Left lung (tissue), 10 donors: Measurements from ENCODE around the gene SLC24A3. TPM values are rescaled to one million over a fixed set of nuclear protein-coding genes. Genes with fewer than 3 reads are reported as not detected.
A peak's percentile ranks its signal among the peaks of the same experiment; 100 is the strongest.

ENCODE experiments used
- ATAC-seq: fragments of 200-7000 bp; cut with Tn5 transposase; one replicate; pipeline ENCODE4 v1.9.1; 2020; ENCODE audit warnings: moderate library complexity
- DNase-seq, 4 donors: peaks; one replicate each; pipeline ENCODE4 v3.0.0-alpha.2; 2013 to 2020
- H3K27ac ChIP-seq, 2 donors: fragments of 200-600 bp; sonication (generic) in 1 of 2; one replicate each; pipeline versions ENCODE4 v1.5.0 to v1.8.0; 2020 to 2021
- H3K27me3 ChIP-seq, 2 donors: fragments of 200-600 bp; sonication (generic) in 1 of 2; one replicate each; pipeline versions ENCODE4 v1.5.0 to v1.8.0; 2020 to 2021
- H3K36me3 ChIP-seq, 2 donors: fragments of 200-600 bp; sonication (generic) in 1 of 2; one replicate each; pipeline versions ENCODE4 v1.5.0 to v1.8.0; 2020 to 2021
- H3K4me1 ChIP-seq, 2 donors: fragments of 200-600 bp; one replicate each; pipeline ENCODE4 v1.8.0; 2021
- H3K4me3 ChIP-seq, 2 donors: fragments of 200-600 bp; sonication (generic) in 1 of 2; one replicate each; pipeline versions ENCODE4 v1.5.0 to v1.8.0; 2020 to 2021; ENCODE audit warnings: mild to moderate bottlenecking in 1 of 2
- H3K9me3 ChIP-seq, 2 donors: fragments of 200-600 bp; sonication (generic) in 1 of 2; one replicate each; pipeline versions ENCODE4 v1.5.0 to v1.8.0; 2020 to 2021
- CTCF ChIP-seq, 2 donors: fragments of 200-600 bp; sonication (generic) in 1 of 2; IDR thresholded peaks; one replicate each; pipeline versions ENCODE4 v1.5.0 to v1.8.0; 2021; ENCODE audit warnings: antibody characterized with exemption in 2 of 2
- intact Hi-C, 2 donors: fragments of 100-400 bp; cut with DNase I; formaldehyde crosslinking; loops; one replicate each; pipeline versions ENCODE4 v1.11.2 to v1.14.2; 2022
- polyA plus RNA-seq, 6 donors: library from polyadenylated mRNA; unstranded; fragments of 120-200 nt; gene quantifications; one replicate each; pipeline ENCODE4 v1.2.1, GENCODE V29; 2013; ENCODE audit not compliant: insufficient read length in 6 of 6
- total RNA-seq, 2 donors: library from RNA; stranded (reverse); fragmentation: NEBNext Ultra II Directional; extraction: Animal tissue kit (Norgen Biotek cat#: 25700); gene quantifications; one replicate each; pipeline ENCODE4 v1.2.1, GENCODE V29; 2021
- donor health status: DM: no; HTN: yes; CAD: no.
- donor health status: DM: no; HTN: no; CAD: no.

SLC24A3 gene
- total and polyA plus RNA-seq, 8 donors = 4.4 to 8.7 (median 6.6) TPM

- ATAC-seq (peak; percentile 7), DNase-seq (no peak)
- no peak for TF ChIP-seq CTCF (IDR thresholded peaks at IDR 0.05)
Observed at GRCh38 chr20:19406381-19406780, 193.9 kb downstream of the SLC24A3 start.

GRCh38 chr20:19407196-19407595 is 194.8 kb downstream of the SLC24A3 start:
- H3K4me1 ChIP-seq = no peaks in the 10 kb centered on the region
- intact Hi-C loops = no loop called here
- DNase-seq = no peak
- H3K27ac ChIP-seq = peak overlapping the region in 1 of 2 donors; percentile 14
- ATAC-seq = no peak
- H3K9me3 ChIP-seq = no peaks in the 10 kb centered on the region
- no peak overlapping the region for H3K4me3 ChIP-seq
- no peak for TF ChIP-seq CTCF (IDR thresholded peaks at IDR 0.05)
- no peaks in the 10 kb centered on the region for H3K36me3 ChIP-seq
- H3K27me3 ChIP-seq = no peaks in the 10 kb centered on the region

More at GRCh38 chr20:19406381-19406780, 193.9 kb downstream of the SLC24A3 start:
- Histone ChIP-seq H3K36me3 (no peaks in the 10 kb centered on the region), H3K4me3 (no peak overlapping the region), H3K4me1 (no peaks in the 10 kb centered on the region), H3K27me3 (no peaks in the 10 kb centered on the region), H3K9me3 (no peaks in the 10 kb centered on the region), H3K27ac (no peak overlapping the region)
- intact Hi-C loops = no loop called here

- Histone ChIP-seq H3K4me1 (no peaks in the 10 kb centered on the region), H3K27ac (peak overlapping the region in 1 of 2 donors; percentile 56)
Observed at GRCh38 chr20:19407736-19408135, 195.3 kb downstream of the SLC24A3 start.

GRCh38 chr20:19408971-19409370 is 196.5 kb downstream of the SLC24A3 start:
- intact Hi-C loops = no loop called here
- Histone ChIP-seq H3K4me3 (no peak overlapping the region), H3K27me3 (no peaks in the 10 kb centered on the region), H3K36me3 (no peaks in the 10 kb centered on the region), H3K27ac (no peak overlapping the region), H3K9me3 (no peaks in the 10 kb centered on the region), H3K4me1 (no peaks in the 10 kb centered on the region)
- DNase-seq = no peak
- ATAC-seq = peak; percentile 12
- TF ChIP-seq CTCF (IDR thresholded peaks at IDR 0.05) = no peak

More at GRCh38 chr20:19407736-19408135, 195.3 kb downstream of the SLC24A3 start:
- H3K27me3 ChIP-seq = no peaks in the 10 kb centered on the region
- H3K4me3 ChIP-seq = no peak overlapping the region
- TF ChIP-seq CTCF (IDR thresholded peaks at IDR 0.05) = no peak
- H3K36me3 ChIP-seq = no peaks in the 10 kb centered on the region
- intact Hi-C loops = no loop called here
- peak; percentile 84 for ATAC-seq
- peak in 1 of 4 donors; percentile 66 for DNase-seq
- H3K9me3 ChIP-seq = no peaks in the 10 kb centered on the region

GRCh38 chr20:19411811-19412210 is 199.4 kb downstream of the SLC24A3 start:
- DNase-seq = no peak
- no peaks in the 10 kb centered on the region for H3K9me3 ChIP-seq
- H3K4me1 ChIP-seq = no peaks in the 10 kb centered on the region
- intact Hi-C loops = no loop called here
- TF ChIP-seq CTCF (IDR thresholded peaks at IDR 0.05) = no peak
- no peaks in the 10 kb centered on the region for H3K27me3 ChIP-seq
- no peaks in the 10 kb centered on the region for H3K36me3 ChIP-seq
- no peak for ATAC-seq
- no peak overlapping the region for H3K4me3 ChIP-seq
- H3K27ac ChIP-seq = no peak overlapping the region
